K562 (cell line): ENCODE data around the gene ADGRB2. TPM values are rescaled to one million over a fixed set of nuclear protein-coding genes. Genes with fewer than 3 reads are reported as not detected.

Source experiments
- polyA plus RNA-seq, 8 experiments: library from polyadenylated mRNA; depleted of rRNA in 4 of 8; stranded (reverse) in 5 of 8; unstranded in 3 of 8; fragments of >200 nt; fragmentation: Nextera tagmentation in 2 of 8; fragmentation: Illumina TruSeq in 1 of 8; extraction: Ambion mirVana in 2 of 8; extraction: Trizol in 1 of 8; gene quantifications; 2 replicates each; pipeline versions ENCODE4 v1.2.1 to v1.2.3, GENCODE V29; 2011 to 2014; ENCODE audit warnings: inconsistent platforms in 1 of 8, missing spikeins in 1 of 8
- total RNA-seq, 7 experiments: library from RNA; depleted of rRNA in 6 of 7; stranded (reverse); fragments of >200 nt in 6 of 7; fragmentation: Illumina TruSeq in 2 of 7; extraction: Trizol in 2 of 7; gene quantifications; 2 replicates each; pipeline versions ENCODE4 v1.2.1 to v1.2.3, GENCODE V29; 2011 to 2021; ENCODE audit warnings: low replicate concordance in 1 of 7
- TF ChIP-seq, protein P1 (sequence below): fragments of 450-650 bp; IDR thresholded peaks from 2 replicates; pipeline ENCODE4 v1.6.1; 2016; ENCODE audit warnings: low read depth

Gene ADGRB2
- total and polyA plus RNA-seq, 9 of the 15 experiments (the other 6 are each of a cell fraction or from before 2014, with no cell fraction given) = 0.04 to 0.23 (median 0.20) TPM; not detected in 2

DNA sequence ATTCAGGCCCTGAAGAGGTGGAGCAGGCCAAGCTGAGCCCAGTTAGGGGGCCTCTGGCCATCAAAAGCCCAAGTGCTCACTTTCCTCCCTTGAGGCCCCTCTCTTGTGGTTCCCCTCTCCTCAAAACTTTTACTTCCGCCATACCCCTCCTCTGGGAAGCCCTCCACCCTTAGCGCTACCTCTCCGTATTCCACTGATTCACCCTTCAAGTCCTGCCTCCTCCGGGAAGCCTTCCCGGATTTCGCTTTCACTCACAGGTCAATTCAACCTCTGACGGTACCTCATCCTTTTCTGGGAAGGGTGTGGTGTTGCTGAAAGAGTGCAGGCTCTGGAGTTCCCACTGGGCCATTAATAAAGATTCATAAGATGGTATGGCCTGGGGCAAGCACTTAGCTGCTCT is 32.6 kb upstream of the ADGRB2 start (continued):
- TF ChIP-seq, protein P1, sequence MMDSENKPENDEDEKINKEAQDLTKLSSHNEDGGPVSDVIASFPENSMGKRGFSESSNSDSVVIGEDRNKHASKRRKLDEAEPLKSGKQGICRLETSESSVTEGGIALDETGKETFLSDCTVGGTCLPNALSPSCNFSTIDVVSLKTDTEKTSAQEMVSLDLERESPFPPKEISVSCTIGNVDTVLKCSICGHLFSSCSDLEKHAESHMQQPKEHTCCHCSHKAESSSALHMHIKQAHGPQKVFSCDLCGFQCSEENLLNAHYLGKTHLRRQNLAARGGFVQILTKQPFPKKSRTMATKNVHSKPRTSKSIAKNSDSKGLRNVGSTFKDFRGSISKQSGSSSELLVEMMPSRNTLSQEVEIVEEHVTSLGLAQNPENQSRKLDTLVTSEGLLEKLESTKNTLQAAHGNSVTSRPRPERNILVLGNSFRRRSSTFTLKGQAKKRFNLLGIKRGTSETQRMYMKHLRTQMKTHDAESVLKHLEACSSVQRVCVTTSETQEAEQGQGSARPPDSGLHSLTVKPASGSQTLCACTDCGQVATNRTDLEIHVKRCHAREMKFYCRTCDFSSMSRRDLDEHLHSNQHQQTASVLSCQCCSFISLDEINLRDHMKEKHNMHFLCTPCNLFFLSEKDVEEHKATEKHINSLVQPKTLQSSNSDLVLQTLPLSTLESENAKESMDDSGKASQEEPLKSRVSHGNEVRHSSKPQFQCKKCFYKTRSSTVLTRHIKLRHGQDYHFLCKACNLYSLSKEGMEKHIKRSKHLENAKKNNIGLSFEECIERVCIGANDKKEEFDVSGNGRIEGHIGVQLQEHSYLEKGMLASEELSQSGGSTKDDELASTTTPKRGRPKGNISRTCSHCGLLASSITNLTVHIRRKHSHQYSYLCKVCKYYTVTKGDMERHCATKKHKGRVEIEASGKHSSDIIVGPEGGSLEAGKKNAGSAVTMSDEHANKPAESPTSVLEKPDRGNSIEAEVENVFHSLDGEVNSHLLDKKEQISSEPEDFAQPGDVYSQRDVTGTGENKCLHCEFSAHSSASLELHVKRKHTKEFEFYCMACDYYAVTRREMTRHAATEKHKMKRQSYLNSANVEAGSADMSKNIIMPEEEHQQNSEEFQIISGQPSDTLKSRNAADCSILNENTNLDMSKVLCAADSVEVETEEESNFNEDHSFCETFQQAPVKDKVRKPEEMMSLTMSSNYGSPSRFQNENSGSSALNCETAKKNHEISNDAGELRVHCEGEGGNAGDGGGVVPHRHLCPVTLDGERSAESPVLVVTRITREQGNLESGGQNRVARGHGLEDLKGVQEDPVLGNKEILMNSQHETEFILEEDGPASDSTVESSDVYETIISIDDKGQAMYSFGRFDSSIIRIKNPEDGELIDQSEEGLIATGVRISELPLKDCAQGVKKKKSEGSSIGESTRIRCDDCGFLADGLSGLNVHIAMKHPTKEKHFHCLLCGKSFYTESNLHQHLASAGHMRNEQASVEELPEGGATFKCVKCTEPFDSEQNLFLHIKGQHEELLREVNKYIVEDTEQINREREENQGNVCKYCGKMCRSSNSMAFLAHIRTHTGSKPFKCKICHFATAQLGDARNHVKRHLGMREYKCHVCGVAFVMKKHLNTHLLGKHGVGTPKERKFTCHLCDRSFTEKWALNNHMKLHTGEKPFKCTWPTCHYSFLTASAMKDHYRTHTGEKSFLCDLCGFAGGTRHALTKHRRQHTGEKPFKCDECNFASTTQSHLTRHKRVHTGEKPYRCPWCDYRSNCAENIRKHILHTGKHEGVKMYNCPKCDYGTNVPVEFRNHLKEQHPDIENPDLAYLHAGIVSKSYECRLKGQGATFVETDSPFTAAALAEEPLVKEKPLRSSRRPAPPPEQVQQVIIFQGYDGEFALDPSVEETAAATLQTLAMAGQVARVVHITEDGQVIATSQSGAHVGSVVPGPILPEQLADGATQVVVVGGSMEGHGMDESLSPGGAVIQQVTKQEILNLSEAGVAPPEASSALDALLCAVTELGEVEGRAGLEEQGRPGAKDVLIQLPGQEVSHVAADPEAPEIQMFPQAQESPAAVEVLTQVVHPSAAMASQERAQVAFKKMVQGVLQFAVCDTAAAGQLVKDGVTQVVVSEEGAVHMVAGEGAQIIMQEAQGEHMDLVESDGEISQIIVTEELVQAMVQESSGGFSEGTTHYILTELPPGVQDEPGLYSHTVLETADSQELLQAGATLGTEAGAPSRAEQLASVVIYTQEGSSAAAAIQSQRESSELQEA = no peak
